HL-60 (cell line): ENCODE measurements around the gene SLC27A2.

Experiments
- POLR2AphosphoS5 ChIP-seq: IDR thresholded peaks from 2 replicates; pipeline ENCODE4 v1.6.1; 2012; ENCODE audit warnings: low read depth
- TF ChIP-seq, protein P1 (sequence below): IDR thresholded peaks from one replicate; pipeline ENCODE4 v1.5.1; 2011; ENCODE audit warnings: low read length, control low read depth, inconsistent platforms; ENCODE audit not compliant: insufficient read depth

DNA sequence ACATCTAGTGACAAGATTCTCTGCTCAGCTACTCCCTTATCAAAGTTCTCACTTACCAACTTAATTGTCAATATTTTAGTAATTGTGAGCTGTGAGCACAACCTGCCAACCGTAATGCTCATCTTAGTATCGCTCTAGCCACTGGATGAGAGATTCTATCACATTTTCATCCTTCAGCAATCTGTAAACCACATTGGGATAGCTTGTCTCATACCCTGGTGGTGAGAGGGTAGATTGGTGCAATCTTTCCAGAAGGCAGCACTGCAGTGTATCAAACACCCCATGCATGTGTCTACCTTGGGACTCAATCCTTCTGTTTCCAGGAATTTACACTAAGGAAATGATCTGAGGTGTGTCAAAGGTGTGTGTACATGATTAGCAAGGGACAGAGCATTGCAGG, 44.1 kb upstream of the SLC27A2 start:
- no peak for TF ChIP-seq POLR2AphosphoS5
- TF ChIP-seq, protein P1, sequence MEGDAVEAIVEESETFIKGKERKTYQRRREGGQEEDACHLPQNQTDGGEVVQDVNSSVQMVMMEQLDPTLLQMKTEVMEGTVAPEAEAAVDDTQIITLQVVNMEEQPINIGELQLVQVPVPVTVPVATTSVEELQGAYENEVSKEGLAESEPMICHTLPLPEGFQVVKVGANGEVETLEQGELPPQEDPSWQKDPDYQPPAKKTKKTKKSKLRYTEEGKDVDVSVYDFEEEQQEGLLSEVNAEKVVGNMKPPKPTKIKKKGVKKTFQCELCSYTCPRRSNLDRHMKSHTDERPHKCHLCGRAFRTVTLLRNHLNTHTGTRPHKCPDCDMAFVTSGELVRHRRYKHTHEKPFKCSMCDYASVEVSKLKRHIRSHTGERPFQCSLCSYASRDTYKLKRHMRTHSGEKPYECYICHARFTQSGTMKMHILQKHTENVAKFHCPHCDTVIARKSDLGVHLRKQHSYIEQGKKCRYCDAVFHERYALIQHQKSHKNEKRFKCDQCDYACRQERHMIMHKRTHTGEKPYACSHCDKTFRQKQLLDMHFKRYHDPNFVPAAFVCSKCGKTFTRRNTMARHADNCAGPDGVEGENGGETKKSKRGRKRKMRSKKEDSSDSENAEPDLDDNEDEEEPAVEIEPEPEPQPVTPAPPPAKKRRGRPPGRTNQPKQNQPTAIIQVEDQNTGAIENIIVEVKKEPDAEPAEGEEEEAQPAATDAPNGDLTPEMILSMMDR: no peak
